Measurements from ENCODE around the gene MTNR1A. TPM values are rescaled to one million over a fixed set of nuclear protein-coding genes. Genes with fewer than 3 reads are reported as not detected.

Gene MTNR1A
- total RNA-seq, 1 donor from 2014 or later: 0.94 TPM

DNA sequence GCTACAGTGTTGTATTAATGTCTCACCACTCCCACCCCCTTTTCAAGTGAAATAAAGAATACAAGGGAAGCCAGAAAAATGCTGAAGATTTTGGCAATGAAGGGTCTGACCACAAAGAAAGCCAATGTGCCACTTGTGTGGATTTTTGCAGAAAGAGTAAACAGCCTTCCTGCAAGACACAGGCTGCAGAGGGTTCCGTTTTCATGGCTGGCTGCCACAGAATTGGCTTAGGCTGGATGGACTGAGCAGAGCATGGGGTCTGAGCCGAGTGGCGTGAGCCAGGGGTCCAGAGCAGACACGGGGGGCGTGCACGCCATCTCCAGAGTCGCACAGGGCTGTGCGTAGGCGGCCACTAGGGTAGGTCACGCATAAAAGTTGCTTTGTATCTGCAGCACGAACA, 69.2 kb downstream of the MTNR1A start:
- DNase-seq: no peak

DNA sequence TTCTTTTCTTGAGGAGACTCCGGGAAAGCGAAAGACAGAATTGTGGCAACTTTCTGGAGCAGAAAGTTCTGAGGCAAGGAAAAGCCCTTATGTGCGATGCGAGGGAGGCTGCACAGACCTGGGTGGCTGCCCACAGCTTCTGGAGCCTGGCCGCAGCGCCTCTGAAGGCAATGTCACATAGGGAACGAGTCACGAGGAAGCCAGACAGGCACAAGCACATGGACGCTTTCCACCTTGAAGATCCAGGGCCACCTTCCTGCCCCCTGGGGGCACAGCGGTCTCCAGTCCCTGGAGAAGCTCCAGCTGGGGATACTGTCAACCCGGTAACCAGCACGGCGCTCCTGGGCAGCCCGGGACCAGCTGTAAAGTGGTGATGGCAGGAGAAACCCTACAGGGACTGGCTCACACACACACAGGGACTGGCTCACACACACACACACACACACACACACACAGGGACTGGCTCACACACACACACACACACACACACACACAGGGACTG, 69.8 kb downstream of the MTNR1A start:
- peak; percentile 35 for DNase-seq

DNA sequence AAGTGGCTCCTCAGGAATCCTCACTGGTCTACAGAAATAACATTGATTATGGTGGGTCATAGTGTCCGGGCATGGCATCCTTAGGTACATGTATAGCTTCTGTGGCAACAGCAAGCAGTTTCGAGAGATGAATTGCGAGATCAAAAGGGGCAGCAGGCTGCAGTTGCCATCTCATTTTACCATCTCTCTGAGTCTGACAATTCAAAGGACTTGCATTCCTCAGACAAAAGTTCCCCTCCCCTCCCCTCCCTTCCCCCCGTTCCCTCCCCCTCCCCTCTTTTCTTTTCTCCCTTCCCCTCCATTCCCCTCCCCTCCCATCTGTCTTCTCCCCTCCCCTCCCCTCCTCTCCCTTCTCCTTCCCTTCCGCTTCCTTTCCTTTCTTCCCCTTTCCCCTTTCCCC, 70.2 kb downstream of the MTNR1A start:
- no peak for DNase-seq

DNA sequence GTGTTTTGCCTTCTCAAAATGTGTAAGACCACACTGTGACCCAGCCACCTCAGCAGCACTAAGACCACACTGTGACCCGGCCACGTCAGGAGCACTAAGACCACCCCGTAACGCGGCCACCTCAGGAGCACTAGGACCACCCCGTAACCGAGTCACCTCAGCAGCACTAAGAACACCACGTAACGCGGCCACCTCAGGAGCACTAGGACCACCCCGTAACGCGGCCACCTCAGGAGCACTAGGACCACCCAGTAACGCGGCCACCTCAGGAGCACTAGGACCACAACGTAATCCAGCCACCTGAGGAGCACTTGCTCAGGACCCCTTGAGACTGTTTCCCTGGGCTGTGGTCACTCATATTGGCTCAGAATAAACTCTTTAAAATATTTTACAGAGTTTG, 71.7 kb downstream of the MTNR1A start:
- DNase-seq: no peak

Small RNA genes lying within 50 kb of the gene (small RNA-seq; reads per million reads assigned to genes)
- not detected for gene RNU6-1055P

Other genes starting within 250 kb of the MTNR1A start
- gene FAT1, start 168.3 kb upstream of the MTNR1A start, total RNA-seq: 28.4 TPM

Measured in occipital lobe (tissue), 3 donors.